ENCODE results near the gene EPS15. TPM values are rescaled to one million over a fixed set of nuclear protein-coding genes. Genes with fewer than 3 reads are reported as not detected.

EPS15 gene
- total and polyA plus RNA-seq, 9 of the 15 experiments (the other 6 are each of a cell fraction or from before 2014, with no cell fraction given), result 23.1 to 69.0 (median 41.7) TPM

DNA sequence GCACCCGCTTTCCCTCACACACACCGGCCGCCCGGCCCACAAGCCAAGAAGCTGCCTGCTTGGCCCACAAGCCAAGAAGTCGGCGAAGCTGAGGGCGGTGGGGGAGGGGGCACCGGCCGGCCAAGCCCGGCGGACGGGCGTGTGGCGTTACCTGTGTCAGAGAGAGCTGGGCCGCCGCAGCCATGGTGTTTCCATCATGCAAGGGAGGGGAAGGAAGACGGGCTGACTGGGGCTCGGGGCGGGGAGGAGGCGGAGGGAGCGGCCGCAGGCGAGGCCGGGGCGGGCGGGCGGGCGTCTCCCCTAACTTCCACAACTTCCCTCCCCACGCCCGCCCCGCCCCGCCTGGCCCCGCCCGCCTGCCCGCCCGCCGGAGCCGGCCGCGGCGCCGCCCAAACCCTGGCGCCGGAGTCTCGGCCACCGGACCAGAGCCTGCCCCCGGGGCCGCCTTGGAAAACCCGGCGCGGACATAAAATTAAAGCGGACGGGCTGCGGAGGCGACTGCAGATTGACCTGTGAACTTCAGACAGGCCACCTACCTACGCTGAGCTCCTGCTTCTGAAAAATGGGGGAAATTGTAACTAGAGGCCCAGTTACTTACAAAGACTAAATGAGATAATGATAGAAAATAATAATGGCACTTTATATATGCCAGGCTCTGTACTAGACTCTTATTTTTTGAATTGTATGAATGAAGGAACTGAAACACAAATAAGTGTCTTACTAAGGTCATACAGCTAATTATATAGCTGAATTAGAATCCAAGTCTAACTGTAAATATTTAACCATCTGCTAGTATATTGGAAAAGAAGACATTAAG lies at the start of gene EPS15 (continued):
- TF ChIP-seq WHSC1 (IDR thresholded peaks at IDR 0.05; ENCODE audit: low read length), result no peak
- TF ChIP-seq ZNF134 (CRISPR knock-in tag; conservative IDR thresholded peaks at IDR 0.05), result no peak
- TF ChIP-seq, protein P1, sequence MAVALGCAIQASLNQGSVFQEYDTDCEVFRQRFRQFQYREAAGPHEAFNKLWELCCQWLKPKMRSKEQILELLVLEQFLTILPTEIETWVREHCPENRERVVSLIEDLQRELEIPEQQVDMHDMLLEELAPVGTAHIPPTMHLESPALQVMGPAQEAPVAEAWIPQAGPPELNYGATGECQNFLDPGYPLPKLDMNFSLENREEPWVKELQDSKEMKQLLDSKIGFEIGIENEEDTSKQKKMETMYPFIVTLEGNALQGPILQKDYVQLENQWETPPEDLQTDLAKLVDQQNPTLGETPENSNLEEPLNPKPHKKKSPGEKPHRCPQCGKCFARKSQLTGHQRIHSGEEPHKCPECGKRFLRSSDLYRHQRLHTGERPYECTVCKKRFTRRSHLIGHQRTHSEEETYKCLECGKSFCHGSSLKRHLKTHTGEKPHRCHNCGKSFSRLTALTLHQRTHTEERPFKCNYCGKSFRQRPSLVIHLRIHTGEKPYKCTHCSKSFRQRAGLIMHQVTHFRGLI (CRISPR knock-in tag; IDR thresholded peaks at IDR 0.05), result 0 out of 2 replicates have a peak, but pooled peaks have one; percentile 44
- TF ChIP-seq THRAP3 (IDR thresholded peaks at IDR 0.05; ENCODE audit: borderline replicate concordance), result no peak; the same call in 1 of the 2 replicates
- no peak for TF ChIP-seq ZNF282 (CRISPR knock-in tag; IDR thresholded peaks at IDR 0.05)
- TF ChIP-seq PHF8 (IDR thresholded peaks at IDR 0.05; ENCODE audit: borderline replicate concordance, low read length), result peak; percentile 66; the same call in 1 of the 2 replicates
- TF ChIP-seq ELF2 (CRISPR knock-in tag; IDR thresholded peaks at IDR 0.05), result no peak
- peak; percentile 64 for TF ChIP-seq POLR2AphosphoS5 (IDR thresholded peaks at IDR 0.05; ENCODE audit: control insufficient read depth, insufficient read depth, low read depth, low read length)
- no peak for TF ChIP-seq TCF7L2 (IDR thresholded peaks at IDR 0.05; ENCODE audit: low read depth, low read length)
- peak; percentile 60 for TF ChIP-seq CXXC5 (CRISPR knock-in tag; IDR thresholded peaks at IDR 0.05)
- TF ChIP-seq MEF2D (tag; conservative IDR thresholded peaks at IDR 0.05; ENCODE audit: low read depth), result 0 out of 2 replicates have a peak, but pooled peaks have one; percentile 25
- TF ChIP-seq, protein P2, sequence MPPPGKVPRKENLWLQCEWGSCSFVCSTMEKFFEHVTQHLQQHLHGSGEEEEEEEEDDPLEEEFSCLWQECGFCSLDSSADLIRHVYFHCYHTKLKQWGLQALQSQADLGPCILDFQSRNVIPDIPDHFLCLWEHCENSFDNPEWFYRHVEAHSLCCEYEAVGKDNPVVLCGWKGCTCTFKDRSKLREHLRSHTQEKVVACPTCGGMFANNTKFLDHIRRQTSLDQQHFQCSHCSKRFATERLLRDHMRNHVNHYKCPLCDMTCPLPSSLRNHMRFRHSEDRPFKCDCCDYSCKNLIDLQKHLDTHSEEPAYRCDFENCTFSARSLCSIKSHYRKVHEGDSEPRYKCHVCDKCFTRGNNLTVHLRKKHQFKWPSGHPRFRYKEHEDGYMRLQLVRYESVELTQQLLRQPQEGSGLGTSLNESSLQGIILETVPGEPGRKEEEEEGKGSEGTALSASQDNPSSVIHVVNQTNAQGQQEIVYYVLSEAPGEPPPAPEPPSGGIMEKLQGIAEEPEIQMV (tag; conservative IDR thresholded peaks at IDR 0.05; ENCODE audit: low read depth), result 0 out of 2 replicates have a peak, but pooled peaks have one; percentile 36
- TF ChIP-seq IRF2 (CRISPR knock-in tag; IDR thresholded peaks at IDR 0.05), result no peak
- no peak for TF ChIP-seq HOXB6 (CRISPR knock-in tag; IDR thresholded peaks at IDR 0.05; ENCODE audit: borderline replicate concordance)
- TF ChIP-seq SLC30A9 (CRISPR knock-in tag; IDR thresholded peaks at IDR 0.05), result no peak
- TF ChIP-seq, protein P3, sequence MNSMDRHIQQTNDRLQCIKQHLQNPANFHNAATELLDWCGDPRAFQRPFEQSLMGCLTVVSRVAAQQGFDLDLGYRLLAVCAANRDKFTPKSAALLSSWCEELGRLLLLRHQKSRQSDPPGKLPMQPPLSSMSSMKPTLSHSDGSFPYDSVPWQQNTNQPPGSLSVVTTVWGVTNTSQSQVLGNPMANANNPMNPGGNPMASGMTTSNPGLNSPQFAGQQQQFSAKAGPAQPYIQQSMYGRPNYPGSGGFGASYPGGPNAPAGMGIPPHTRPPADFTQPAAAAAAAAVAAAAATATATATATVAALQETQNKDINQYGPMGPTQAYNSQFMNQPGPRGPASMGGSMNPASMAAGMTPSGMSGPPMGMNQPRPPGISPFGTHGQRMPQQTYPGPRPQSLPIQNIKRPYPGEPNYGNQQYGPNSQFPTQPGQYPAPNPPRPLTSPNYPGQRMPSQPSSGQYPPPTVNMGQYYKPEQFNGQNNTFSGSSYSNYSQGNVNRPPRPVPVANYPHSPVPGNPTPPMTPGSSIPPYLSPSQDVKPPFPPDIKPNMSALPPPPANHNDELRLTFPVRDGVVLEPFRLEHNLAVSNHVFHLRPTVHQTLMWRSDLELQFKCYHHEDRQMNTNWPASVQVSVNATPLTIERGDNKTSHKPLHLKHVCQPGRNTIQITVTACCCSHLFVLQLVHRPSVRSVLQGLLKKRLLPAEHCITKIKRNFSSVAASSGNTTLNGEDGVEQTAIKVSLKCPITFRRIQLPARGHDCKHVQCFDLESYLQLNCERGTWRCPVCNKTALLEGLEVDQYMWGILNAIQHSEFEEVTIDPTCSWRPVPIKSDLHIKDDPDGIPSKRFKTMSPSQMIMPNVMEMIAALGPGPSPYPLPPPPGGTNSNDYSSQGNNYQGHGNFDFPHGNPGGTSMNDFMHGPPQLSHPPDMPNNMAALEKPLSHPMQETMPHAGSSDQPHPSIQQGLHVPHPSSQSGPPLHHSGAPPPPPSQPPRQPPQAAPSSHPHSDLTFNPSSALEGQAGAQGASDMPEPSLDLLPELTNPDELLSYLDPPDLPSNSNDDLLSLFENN (IDR thresholded peaks at IDR 0.05; ENCODE audit: low read depth in 2 of 2, low read length in 2 of 2), result peak in 1 of 2 experiments; percentile 52; a peak in 1 of 4 replicates
- TF ChIP-seq SNIP1 (IDR thresholded peaks at IDR 0.05; ENCODE audit: low read depth), result no peak
- no peak for TF ChIP-seq HMG20A (CRISPR knock-in tag; conservative IDR thresholded peaks at IDR 0.05)
- no peak for TF ChIP-seq EZH2 (IDR thresholded peaks at IDR 0.05; ENCODE audit: borderline replicate concordance, low read depth, low read length)
- TF ChIP-seq GATAD2B (IDR thresholded peaks at IDR 0.05; ENCODE audit: borderline replicate concordance), result peak; percentile 78; the same call in 1 of the 2 replicates
- TF ChIP-seq XRCC3 (IDR thresholded peaks at IDR 0.05), result no peak

All from K562 (cell line).